GM18526 (cell line): Measurements from ENCODE around the gene CASP6.

Source experiments
- POLR2A ChIP-seq: IDR thresholded peaks from 3 replicates; pipeline ENCODE4 v1.6.1; 2011; ENCODE audit not compliant: insufficient read length; ENCODE audit errors: extremely low read depth

Gene CASP6

GRCh38 chr4:109729718-109730618 lies 26.7 kb upstream of the CASP6 start, which contains the start of gene PLA2G12A:
TSS of gene PLA2G12A (minus strand) at chr4:109730070. CDS start at chr4:109729809, 261 bp downstream.
- TF ChIP-seq POLR2A: peak; percentile 48

- TF ChIP-seq POLR2A: no peak
Measured at GRCh38 chr4:109729117-109729717, 26.0 kb upstream of the CASP6 start.

- TF ChIP-seq POLR2A: no peak
Measured at GRCh38 chr4:109728385-109728784, 25.1 kb upstream of the CASP6 start.

- TF ChIP-seq POLR2A: no peak
Measured at GRCh38 chr4:109723110-109723509, 19.9 kb upstream of the CASP6 start.

DNA sequence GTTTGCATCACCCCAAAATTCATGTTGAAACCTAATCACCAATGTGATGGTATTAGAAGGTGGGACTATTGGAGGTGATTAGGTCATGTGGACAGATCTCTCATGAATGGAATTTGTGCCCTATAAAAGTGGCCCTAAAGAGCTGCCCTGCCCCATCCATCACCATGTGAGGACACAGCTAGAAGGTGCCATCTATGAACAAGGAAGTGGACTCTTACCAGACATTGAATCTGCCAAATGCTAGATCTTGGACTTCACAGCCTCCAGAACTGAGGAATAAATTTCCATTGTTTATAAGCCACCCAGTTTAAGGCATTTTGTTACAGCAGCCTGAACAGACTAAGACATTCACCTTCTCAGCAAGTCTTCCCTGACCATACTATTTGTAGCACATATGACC lies 19.1 kb upstream of the CASP6 start:
- TF ChIP-seq POLR2A: no peak

- TF ChIP-seq POLR2A: no peak
Measured at GRCh38 chr4:109721033-109721432, 17.8 kb upstream of the CASP6 start.

- no peak for TF ChIP-seq POLR2A
Measured at GRCh38 chr4:109719604-109720003, 16.4 kb upstream of the CASP6 start.

- TF ChIP-seq POLR2A: no peak
Measured at GRCh38 chr4:109718759-109719158, 15.5 kb upstream of the CASP6 start.

GRCh38 chr4:109713500-109713899 lies 10.3 kb upstream of the CASP6 start:
- no peak for TF ChIP-seq POLR2A

DNA sequence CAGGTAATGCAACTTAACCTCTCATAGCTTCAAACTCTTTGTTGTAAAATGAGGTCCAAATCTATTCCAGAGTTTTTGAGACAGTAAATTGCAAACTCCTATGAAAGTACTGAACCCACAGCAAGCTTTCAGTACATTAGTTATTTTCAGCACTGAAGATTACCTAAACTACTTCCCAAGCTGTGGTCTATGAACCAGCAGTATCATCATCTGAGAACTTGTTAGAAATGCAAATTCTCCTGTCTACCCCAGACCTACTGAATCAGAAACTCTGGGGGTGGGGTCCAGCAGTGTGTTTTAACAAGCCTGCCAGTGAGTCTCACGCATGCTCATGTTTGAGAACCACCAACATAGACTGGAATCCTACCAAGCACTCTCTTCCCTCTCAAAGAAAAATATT lies 5.7 kb upstream of the CASP6 start:
- no peak for TF ChIP-seq POLR2A

DNA sequence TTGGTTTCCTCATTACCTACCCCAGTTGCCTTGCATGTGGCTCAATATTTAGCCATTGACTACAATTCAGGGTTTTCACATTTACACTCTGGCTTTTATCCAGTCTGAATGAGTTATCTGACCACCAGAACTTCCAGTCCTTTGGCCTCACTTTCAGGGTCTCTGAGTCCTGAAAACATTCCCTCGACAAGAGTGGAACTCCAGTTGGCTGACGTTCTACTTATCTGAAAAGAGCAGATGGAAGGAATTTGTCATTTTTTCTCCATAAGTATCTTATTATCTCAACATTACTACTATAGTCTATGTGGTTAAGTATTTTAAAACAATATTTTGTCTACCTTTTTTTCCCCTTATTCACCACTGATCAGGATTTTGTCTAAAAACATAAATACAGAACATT lies 5.2 kb upstream of the CASP6 start:
- no peak for TF ChIP-seq POLR2A

- no peak for TF ChIP-seq POLR2A
Measured at GRCh38 chr4:109703664-109704361, 568 bp upstream of the CASP6 start.

DNA sequence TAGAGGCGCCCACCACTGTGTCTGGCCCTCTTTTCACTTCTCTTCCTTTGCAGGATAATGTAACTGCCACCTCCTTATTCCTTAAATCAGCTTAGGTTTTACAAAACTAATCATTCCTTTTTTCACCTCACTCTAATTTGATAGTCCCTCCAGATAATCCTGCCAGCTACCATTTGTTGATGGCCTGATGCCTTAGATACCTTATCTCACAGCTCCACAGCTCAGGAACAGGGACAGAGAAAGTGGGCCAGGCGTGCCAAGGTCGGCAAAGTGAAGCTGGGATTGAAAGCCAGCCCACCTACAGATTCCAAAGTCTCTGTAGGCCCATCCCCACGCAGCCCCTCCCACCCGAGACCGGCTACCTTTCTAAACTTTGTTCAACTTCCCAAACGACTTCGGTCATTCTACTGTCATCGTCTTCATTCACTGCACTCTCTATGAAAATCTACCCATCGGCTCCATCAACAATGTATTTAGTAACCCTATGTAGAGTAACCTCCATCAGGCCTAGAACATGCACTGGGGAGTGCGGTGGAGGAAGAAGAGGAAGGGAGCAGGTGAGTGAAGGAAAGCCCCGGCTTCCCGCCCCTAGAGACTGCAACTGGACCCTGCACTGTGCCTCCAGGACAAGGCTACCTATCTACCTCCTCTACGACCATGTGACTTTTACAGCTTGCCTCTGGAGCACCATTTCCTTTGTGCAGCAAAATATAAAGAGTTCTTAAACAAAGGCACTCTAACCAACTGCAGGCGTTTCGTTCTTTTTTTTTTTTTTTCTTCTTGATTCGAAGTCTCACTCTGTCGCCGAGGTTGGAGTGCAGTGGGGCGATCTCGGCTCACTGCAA lies 1.5 kb downstream of the CASP6 start:
- no peak for TF ChIP-seq POLR2A

- TF ChIP-seq POLR2A: no peak
Measured at GRCh38 chr4:109699553-109700225, 3.6 kb downstream of the CASP6 start.

GRCh38 chr4:109698656-109699055 lies 4.6 kb downstream of the CASP6 start:
- TF ChIP-seq POLR2A: no peak

GRCh38 chr4:109691411-109691920 lies 11.8 kb downstream of the CASP6 start:
- TF ChIP-seq POLR2A: no peak
